Vagina (tissue), 2 donors: ENCODE data around the gene POU2AF2.

Experiments used
- CTCF ChIP-seq, 3 experiments: fragments of 450-650 bp in 2 of 3; fragments of 200-600 bp in 1 of 3; sonication (generic) in 1 of 3; IDR thresholded peaks; one replicate each; pipeline ENCODE4 v1.5.1; 2017 to 2019; ENCODE audit warnings: antibody characterized with exemption in 3 of 3, mild to moderate bottlenecking in 2 of 3, moderate library complexity in 2 of 3
- POLR2A ChIP-seq, 2 donors: fragments of 450-650 bp; IDR thresholded peaks; one replicate each; pipeline ENCODE4 v1.6.1; 2017; ENCODE audit warnings: antibody characterized with exemption in 2 of 2, mild to moderate bottlenecking in 2 of 2, moderate library complexity in 2 of 2
- POLR2AphosphoS5 ChIP-seq, 2 donors: sonication (generic); formaldehyde crosslinking; IDR thresholded peaks; one replicate each; pipeline ENCODE4 v1.9.0; 2017; ENCODE audit warnings: antibody characterized with exemption in 2 of 2, mild to moderate bottlenecking in 2 of 2, low read depth in 1 of 2; ENCODE audit not compliant: insufficient read depth in 1 of 2

- TF ChIP-seq CTCF (IDR thresholded peaks at IDR 0.05) (no peak), POLR2AphosphoS5 (IDR thresholded peaks at IDR 0.05; ENCODE audit: insufficient read depth in 1 of 2, low read depth in 1 of 2) (no peak), POLR2A (IDR thresholded peaks at IDR 0.05) (no peak)
Measured at GRCh38 chr11:111237926-111238325, 7.6 kb upstream of the POU2AF2 start.
